Stimulated activated CD8-positive, alpha-beta memory T cell treated with anti-CD3 and anti-CD28 coated beads, Interleukin-4, amount 100 ng/mL, for 48 hours (primary cell): Measurements from ENCODE around the gene STOML1.
A peak's percentile ranks its signal among the peaks of the same experiment; 100 is the strongest.

Experiments
- DNase-seq: peaks from one replicate; pipeline ENCODE4 v3.0.0-alpha.2; 2020

The STOML1 gene

DNA sequence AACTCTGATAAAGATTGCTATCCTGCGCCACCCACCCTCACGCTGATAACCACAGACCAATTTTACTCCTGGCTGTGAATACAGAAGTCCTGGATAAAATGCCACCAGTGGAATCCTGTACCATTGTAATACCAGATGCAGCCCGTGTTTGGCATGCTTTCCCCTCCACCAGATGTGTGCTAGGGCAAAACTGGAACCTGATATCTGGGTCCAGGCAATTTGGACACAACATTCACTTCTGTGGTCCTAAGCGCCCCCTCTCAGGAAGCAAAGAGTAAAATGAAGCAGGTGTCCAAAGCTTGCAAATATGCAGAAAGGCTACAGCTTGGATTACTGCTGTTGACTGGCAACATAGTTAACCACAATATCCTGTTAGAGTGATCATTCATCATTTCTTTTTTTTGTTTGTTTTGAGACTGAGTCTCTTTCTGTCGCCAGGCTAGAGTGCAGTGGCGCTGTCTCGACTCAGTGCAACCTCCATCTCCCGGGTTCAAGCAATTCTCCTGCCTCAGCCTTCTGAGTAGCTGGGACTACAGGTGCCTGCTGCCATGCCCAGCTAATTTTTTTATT lies 33.0 kb downstream of the STOML1 start:
- no peak for DNase-seq

- no peak for DNase-seq
These were observed 34.3 kb downstream of the STOML1 start for GRCh38 chr15:73957785-73958184.

- no peak for DNase-seq
These were observed 34.8 kb downstream of the STOML1 start for GRCh38 chr15:73957276-73957675.

DNA sequence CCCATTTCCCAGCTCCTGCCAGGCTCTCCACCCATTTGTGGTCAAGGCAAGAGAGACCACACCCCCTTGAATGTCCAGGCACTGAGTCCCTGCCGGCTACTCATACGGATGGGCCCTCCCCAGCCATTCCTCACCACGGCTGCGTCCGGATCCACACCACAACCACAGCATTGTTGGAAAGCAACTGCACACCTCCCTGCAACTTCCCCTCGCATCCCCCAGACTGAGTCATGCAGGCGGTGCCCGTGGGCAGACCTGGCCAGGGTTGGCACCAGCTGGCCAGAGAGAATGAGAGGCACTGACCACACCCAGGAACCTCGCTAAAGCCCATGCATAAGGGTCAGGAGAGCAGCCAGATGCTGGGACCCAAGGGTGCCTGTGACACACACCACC lies 35.4 kb downstream of the STOML1 start:
- no peak for DNase-seq

- DNase-seq: no peak
These were observed 36.0 kb downstream of the STOML1 start for GRCh38 chr15:73955861-73956742.

GRCh38 chr15:73955326-73955725 lies 36.8 kb downstream of the STOML1 start:
- no peak for DNase-seq

- no peak for DNase-seq
These were observed 37.6 kb downstream of the STOML1 start for GRCh38 chr15:73954188-73955145.

DNA sequence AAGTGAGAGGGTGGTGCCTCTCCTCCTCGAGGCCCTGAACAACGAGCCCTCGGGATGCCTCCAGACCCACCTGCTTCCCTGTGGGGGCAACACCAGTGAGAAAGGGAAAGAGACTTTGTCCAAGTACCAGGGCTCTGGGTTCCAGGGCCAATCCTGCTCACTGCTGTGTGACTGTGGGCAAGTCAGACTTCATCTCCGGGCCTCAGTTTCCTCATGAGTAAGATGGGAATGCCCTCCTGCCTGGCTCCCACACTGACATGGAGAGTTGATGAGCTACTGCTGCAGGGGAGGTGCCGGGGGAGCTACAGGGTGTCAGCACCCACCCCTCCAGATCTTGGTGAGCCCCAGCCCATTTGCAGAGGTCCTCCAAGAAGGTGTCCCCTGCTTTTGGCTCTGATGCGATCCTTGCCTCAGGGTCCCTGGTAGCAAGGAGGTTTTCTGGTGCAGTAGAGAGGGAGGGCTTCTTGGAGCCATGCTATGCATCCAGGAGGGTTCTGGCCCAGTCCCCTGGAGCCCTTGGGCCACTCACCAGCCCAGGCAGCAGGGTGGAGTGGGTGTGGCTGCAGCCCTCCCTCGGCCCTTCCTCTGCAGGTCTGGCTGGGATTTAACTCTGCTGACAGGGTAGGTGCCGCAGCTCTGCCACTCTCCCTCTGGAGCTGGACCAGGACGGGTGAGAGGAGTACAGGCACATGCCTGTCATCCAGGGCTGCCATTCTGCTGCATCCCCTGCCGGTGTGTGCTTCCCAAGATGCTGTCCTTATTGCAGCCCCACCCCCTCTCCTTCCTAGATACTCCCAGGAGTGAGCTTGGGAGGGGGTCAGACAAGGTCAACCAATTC lies 39.0 kb downstream of the STOML1 start:
- no peak for DNase-seq

- no peak for DNase-seq
These were observed 39.8 kb downstream of the STOML1 start for GRCh38 chr15:73952171-73952912.

GRCh38 chr15:73951601-73952000 lies 40.5 kb downstream of the STOML1 start:
- no peak for DNase-seq

GRCh38 chr15:73950831-73951561 lies 41.1 kb downstream of the STOML1 start:
- peak; percentile 81 for DNase-seq

- no peak for DNase-seq
These were observed 41.6 kb downstream of the STOML1 start for GRCh38 chr15:73950479-73950830.

DNA sequence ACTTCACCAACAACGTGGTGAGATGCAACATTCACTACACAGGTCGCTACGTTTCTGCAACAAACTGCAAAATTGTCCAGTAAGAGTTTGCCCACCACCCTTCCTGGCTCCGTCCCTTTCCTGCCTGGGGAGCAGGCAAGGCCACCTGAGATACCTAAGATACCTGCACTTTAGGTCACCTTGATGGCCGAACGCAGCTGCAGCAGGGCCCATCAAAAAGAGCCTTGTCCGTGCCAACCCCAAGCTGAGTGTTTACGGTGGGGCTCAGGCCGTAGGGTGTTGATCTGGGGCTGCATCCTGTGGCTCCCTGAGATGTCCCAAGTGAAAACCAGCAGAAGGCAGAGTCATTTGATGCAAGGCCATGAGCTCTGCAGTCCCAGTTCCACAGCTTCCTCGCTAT lies 42.6 kb downstream of the STOML1 start:
- no peak for DNase-seq

GRCh38 chr15:73948982-73949381 lies 43.1 kb downstream of the STOML1 start:
- DNase-seq: no peak

DNA sequence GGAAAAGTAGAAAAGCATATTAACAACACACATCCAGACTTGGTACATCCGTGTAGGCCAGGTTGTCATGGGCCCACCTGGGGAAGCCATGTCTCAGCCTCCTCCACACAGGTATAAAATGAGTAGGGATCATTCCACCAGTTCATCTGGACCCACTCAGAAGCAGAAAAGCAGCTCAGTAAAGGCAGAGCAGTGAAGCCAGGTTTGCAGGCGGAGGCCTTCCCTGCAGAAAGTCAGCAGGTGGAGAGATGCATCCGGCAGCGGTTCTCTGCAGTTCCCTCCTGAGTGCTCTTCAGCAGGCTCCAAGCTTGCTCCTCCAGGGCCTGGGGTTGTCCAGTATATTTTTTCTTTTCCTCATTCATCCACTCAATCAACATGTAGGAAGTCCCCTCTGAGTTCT lies 43.7 kb downstream of the STOML1 start:
- DNase-seq: no peak

GRCh38 chr15:73947651-73948050 lies 44.4 kb downstream of the STOML1 start:
- no peak for DNase-seq

DNA sequence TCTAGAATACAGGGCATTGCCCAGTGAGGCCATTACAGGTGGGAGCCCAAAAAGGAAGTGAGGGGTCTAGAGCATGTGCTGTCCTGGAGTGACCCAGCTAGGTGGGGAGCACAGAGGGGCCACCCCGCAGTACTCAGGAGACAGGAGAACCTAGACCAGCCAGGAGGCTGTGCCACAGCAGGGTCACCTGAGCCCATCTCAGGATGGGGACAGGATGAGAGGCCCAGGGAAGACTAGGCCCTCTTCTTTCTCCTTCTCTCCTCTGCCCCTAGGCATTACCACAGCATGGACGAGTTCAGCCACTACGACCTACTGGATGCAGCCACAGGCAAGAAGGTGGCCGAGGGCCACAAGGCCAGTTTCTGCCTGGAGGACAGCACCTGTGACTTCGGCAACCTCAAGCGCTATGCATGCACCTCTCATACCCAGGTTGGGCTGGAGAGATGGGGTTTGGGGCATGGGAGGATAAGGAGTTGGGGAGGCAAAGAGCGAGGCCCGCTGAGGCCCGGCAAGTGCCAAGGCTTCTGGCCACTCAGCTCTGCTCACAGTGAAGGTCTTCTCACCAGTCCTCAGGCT lies 45.2 kb downstream of the STOML1 start:
- no peak for DNase-seq

GRCh38 chr15:73946046-73946721 lies 45.9 kb downstream of the STOML1 start:
- no peak for DNase-seq

GRCh38 chr15:73945130-73945508 lies 47.0 kb downstream of the STOML1 start:
- DNase-seq: no peak
